Liver (tissue), 9 donors: ENCODE results near the gene FBXO7. TPM values are rescaled to one million over a fixed set of nuclear protein-coding genes. Genes with fewer than 3 reads are reported as not detected.

ENCODE experiments used
- DNase-seq: peaks from one replicate; pipeline ENCODE4 v3.0.0-alpha.2; 2017; ENCODE audit warnings: low spot score
- H3K27ac ChIP-seq, 2 donors: one replicate each; pipeline ENCODE4 v1.7.0; 2013; ENCODE audit warnings: inconsistent platforms in 2 of 2, low read length in 2 of 2, control low read depth in 1 of 2, low read depth in 1 of 2, mild to moderate bottlenecking in 1 of 2
- H3K27me3 ChIP-seq, 4 donors: one replicate each; pipeline versions ENCODE4 v1.6.1 to v1.7.0; 2013; ENCODE audit warnings: low read length in 3 of 4, inconsistent platforms in 1 of 4, mild to moderate bottlenecking in 1 of 4, moderate library complexity in 1 of 4; ENCODE audit not compliant: control insufficient read depth in 4 of 4, insufficient read depth in 4 of 4
- H3K36me3 ChIP-seq, 4 donors: one replicate each; pipeline versions ENCODE4 v1.6.1 to v1.7.0; 2013; ENCODE audit warnings: low read length in 3 of 4, mild to moderate bottlenecking in 3 of 4, low read depth in 1 of 4, moderate library complexity in 1 of 4; ENCODE audit not compliant: control insufficient read depth in 4 of 4, insufficient read depth in 3 of 4
- H3K4me1 ChIP-seq, 4 donors: one replicate each; pipeline versions ENCODE4 v1.6.1 to v1.7.0; 2013; ENCODE audit warnings: low read length in 3 of 4, mild to moderate bottlenecking in 3 of 4, moderate library complexity in 1 of 4; ENCODE audit not compliant: control insufficient read depth in 4 of 4, insufficient read depth in 4 of 4
- H3K4me3 ChIP-seq, 3 donors: one replicate each; pipeline versions ENCODE4 v1.6.1 to v1.7.0; 2013; ENCODE audit warnings: low read length in 3 of 3, control low read depth in 1 of 3, low read depth in 1 of 3, mild to moderate bottlenecking in 1 of 3
- H3K9ac ChIP-seq, 2 donors: one replicate each; pipeline ENCODE4 v1.7.0; 2013; ENCODE audit warnings: low read length in 2 of 2, mild to moderate bottlenecking in 2 of 2, moderate library complexity in 2 of 2, control low read depth in 1 of 2, low read depth in 1 of 2
- H3K9me3 ChIP-seq, 4 donors: one replicate each; pipeline versions ENCODE4 v1.6.1 to v1.7.0; 2013; ENCODE audit warnings: low read length in 3 of 4; ENCODE audit not compliant: control insufficient read depth in 4 of 4
- ATF3 ChIP-seq: IDR thresholded peaks from 2 replicates; pipeline ENCODE4 v1.6.1; 2016; ENCODE audit warnings: antibody characterized with exemption
- CTCF ChIP-seq: fragments of 150-350 bp; IDR thresholded peaks from 2 replicates; pipeline ENCODE4 v1.5.1; 2017; ENCODE audit warnings: improper control_type of control experiment, low read depth, low read length; ENCODE audit not compliant: missing input control
- EGR1 ChIP-seq, 2 donors: IDR thresholded peaks; 2 replicates each; pipeline ENCODE4 v1.6.1; 2016 to 2018; ENCODE audit warnings: antibody characterized with exemption in 2 of 2, low read depth in 2 of 2
- FOXA1 ChIP-seq: IDR thresholded peaks from 2 replicates; pipeline ENCODE4 v1.6.1; 2016; ENCODE audit warnings: antibody characterized with exemption
- FOXA2 ChIP-seq: IDR thresholded peaks from 2 replicates; pipeline ENCODE4 v1.6.1; 2016; ENCODE audit warnings: antibody characterized with exemption
- GABPA ChIP-seq, 2 donors: IDR thresholded peaks in 1 of 2; conservative IDR thresholded peaks in 1 of 2; 2 replicates each; pipeline ENCODE4 v1.6.1; 2016; ENCODE audit warnings: antibody characterized with exemption in 2 of 2, mild to moderate bottlenecking in 1 of 2, moderate library complexity in 1 of 2
- HNF4G ChIP-seq: IDR thresholded peaks from 2 replicates; pipeline ENCODE4 v1.6.1; 2016; ENCODE audit warnings: antibody characterized with exemption
- JUND ChIP-seq, 2 donors: IDR thresholded peaks; 2 replicates each; pipeline ENCODE4 v1.6.1; 2016; ENCODE audit warnings: antibody characterized with exemption in 2 of 2
- NR2F2 ChIP-seq: IDR thresholded peaks from 2 replicates; pipeline ENCODE4 v1.6.1; 2016; ENCODE audit warnings: antibody characterized with exemption
- RAD21 ChIP-seq, 2 donors: IDR thresholded peaks; 2 replicates each; pipeline ENCODE4 v1.6.1; 2016; ENCODE audit warnings: antibody characterized with exemption in 2 of 2, mild to moderate bottlenecking in 2 of 2
- RXRA ChIP-seq, 2 donors: IDR thresholded peaks; 2 replicates each; pipeline ENCODE4 v1.6.1; 2017 to 2018; ENCODE audit warnings: antibody characterized with exemption in 2 of 2, mild to moderate bottlenecking in 1 of 2
- SP1 ChIP-seq: IDR thresholded peaks from 2 replicates; pipeline ENCODE4 v1.6.1; 2018; ENCODE audit warnings: antibody characterized with exemption, mild to moderate bottlenecking
- TAF1 ChIP-seq: conservative IDR thresholded peaks from 2 replicates; pipeline ENCODE4 v1.6.1; 2016; ENCODE audit warnings: antibody characterized with exemption, mild to moderate bottlenecking
- YY1 ChIP-seq: IDR thresholded peaks from 2 replicates; pipeline ENCODE4 v1.6.1; 2016; ENCODE audit warnings: antibody characterized with exemption, mild to moderate bottlenecking
- WGBS: extraction: QIAGEN DNeasy Blood & Tissue Kit; methylation state at CpG from one replicate; pipeline ENCODE4 v1.1.7; 2013; 5-methylcytosine and 5-hydroxymethylcytosine counted together
- polyA plus RNA-seq, 2 donors: library from polyadenylated mRNA; stranded (reverse) in 1 of 2; unstranded in 1 of 2; fragments of 200-250 nt in 1 of 2; fragments of >200 nt in 1 of 2; fragmentation: Nextera tagmentation in 1 of 2; extraction: Ambion mirVana in 1 of 2; gene quantifications; one replicate each; pipeline versions ENCODE4 v1.2.1 to v1.2.3, GENCODE V29; 2013 to 2015
- total RNA-seq, 2 donors: library from RNA; depleted of rRNA; stranded (reverse); fragments of >200 nt; gene quantifications; one replicate each; pipeline ENCODE4 v1.2.3, GENCODE V29; 2014
- TF ChIP-seq, protein P1 (sequence below): IDR thresholded peaks from 2 replicates; pipeline ENCODE4 v1.6.1; 2016; ENCODE audit warnings: antibody characterized with exemption
- TF ChIP-seq, protein P2 (sequence below): IDR thresholded peaks from 2 replicates; pipeline ENCODE4 v1.6.1; 2016; ENCODE audit warnings: antibody characterized with exemption, mild to moderate bottlenecking
- TF ChIP-seq, protein P3 (sequence below): IDR thresholded peaks from 2 replicates; pipeline ENCODE4 v1.6.1; 2016; ENCODE audit warnings: antibody characterized with exemption
- donor health status: healthy.
- donor health status: healthy.
- donor health status: healthy.
- donor health status: healthy.
- donor health status: healthy.

The FBXO7 gene
- total and polyA plus RNA-seq, 4 donors, result 37.9 to 179 (median 50.8) TPM

GRCh38 chr22:32494971-32495370 is 20.4 kb downstream of the FBXO7 start:
- Histone ChIP-seq H3K4me1 (peaks cover 0 to 3% (median 0%) of the 10 kb centered on the region in 4 donors), H3K27me3 (no peaks in the 10 kb centered on the region), H3K9ac (no peak overlapping the region), H3K27ac (no peak overlapping the region), H3K4me3 (no peak overlapping the region), H3K36me3 (peaks cover 15 to 67% (median 58%) of the 10 kb centered on the region in 4 donors), H3K9me3 (no peaks in the 10 kb centered on the region)
- no peak for TF ChIP-seq TAF1
- no peak for TF ChIP-seq RXRA (IDR thresholded peaks at IDR 0.05)
- TF ChIP-seq, protein P1, sequence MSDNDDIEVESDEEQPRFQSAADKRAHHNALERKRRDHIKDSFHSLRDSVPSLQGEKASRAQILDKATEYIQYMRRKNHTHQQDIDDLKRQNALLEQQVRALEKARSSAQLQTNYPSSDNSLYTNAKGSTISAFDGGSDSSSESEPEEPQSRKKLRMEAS, result no peak
- TF ChIP-seq NR2F2, result no peak
- no peak for TF ChIP-seq ATF3
- no peak for TF ChIP-seq FOXA2
- no peak for TF ChIP-seq SP1
- TF ChIP-seq CTCF, result no peak
- no peak for TF ChIP-seq FOXA1
- TF ChIP-seq JUND (IDR thresholded peaks at IDR 0.05), result no peak
- no peak for TF ChIP-seq GABPA (IDR thresholded peaks at IDR 0.05 in 1 of 2, conservative IDR thresholded peaks at IDR 0.05 in 1 of 2)
- no peak for TF ChIP-seq HNF4G
- TF ChIP-seq YY1, result no peak
- TF ChIP-seq RAD21 (IDR thresholded peaks at IDR 0.05), result no peak
- TF ChIP-seq EGR1 (IDR thresholded peaks at IDR 0.05; ENCODE audit: low read depth in 2 of 2), result no peak
- TF ChIP-seq, protein P2, sequence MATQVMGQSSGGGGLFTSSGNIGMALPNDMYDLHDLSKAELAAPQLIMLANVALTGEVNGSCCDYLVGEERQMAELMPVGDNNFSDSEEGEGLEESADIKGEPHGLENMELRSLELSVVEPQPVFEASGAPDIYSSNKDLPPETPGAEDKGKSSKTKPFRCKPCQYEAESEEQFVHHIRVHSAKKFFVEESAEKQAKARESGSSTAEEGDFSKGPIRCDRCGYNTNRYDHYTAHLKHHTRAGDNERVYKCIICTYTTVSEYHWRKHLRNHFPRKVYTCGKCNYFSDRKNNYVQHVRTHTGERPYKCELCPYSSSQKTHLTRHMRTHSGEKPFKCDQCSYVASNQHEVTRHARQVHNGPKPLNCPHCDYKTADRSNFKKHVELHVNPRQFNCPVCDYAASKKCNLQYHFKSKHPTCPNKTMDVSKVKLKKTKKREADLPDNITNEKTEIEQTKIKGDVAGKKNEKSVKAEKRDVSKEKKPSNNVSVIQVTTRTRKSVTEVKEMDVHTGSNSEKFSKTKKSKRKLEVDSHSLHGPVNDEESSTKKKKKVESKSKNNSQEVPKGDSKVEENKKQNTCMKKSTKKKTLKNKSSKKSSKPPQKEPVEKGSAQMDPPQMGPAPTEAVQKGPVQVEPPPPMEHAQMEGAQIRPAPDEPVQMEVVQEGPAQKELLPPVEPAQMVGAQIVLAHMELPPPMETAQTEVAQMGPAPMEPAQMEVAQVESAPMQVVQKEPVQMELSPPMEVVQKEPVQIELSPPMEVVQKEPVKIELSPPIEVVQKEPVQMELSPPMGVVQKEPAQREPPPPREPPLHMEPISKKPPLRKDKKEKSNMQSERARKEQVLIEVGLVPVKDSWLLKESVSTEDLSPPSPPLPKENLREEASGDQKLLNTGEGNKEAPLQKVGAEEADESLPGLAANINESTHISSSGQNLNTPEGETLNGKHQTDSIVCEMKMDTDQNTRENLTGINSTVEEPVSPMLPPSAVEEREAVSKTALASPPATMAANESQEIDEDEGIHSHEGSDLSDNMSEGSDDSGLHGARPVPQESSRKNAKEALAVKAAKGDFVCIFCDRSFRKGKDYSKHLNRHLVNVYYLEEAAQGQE, result no peak
- WGBS, result 91% methylated on average over 4 of the region's 4 CpGs
- no peak for DNase-seq

DNA sequence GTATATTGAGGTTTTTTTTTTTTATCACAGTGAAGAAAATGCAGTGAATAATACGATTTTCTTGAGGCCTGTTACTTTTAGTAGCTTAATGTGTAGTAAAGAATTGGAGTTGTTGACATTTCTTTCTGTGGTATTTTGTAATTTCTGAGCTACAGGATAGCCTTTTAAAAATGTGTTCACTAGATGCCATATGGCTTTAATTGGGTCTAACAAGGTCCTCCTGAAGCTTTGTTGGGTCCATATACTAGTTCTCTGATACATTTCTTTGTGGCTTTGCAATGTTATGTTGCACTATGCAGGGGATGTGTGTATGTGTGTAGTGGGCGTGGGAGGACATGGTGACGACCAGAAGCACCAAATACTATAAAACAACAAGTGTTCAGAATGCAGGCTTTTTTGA is 25.1 kb downstream of the FBXO7 start:
- Histone ChIP-seq H3K36me3 (peaks cover 4 to 34% (median 30%) of the 10 kb centered on the region in 4 donors), H3K4me3 (no peak overlapping the region), H3K27ac (no peak overlapping the region), H3K27me3 (no peaks in the 10 kb centered on the region), H3K4me1 (no peaks in the 10 kb centered on the region), H3K9ac (no peak overlapping the region), H3K9me3 (no peaks in the 10 kb centered on the region)
- no peak for DNase-seq
- TF ChIP-seq, protein P1, result no peak
- TF ChIP-seq FOXA1, result no peak
- TF ChIP-seq NR2F2, result no peak
- no peak for TF ChIP-seq YY1
- no peak for TF ChIP-seq CTCF
- TF ChIP-seq FOXA2, result no peak
- no peak for TF ChIP-seq HNF4G
- TF ChIP-seq RAD21 (IDR thresholded peaks at IDR 0.05), result no peak
- TF ChIP-seq EGR1 (IDR thresholded peaks at IDR 0.05; ENCODE audit: low read depth in 2 of 2), result no peak
- no peak for TF ChIP-seq JUND (IDR thresholded peaks at IDR 0.05)
- TF ChIP-seq, protein P3, sequence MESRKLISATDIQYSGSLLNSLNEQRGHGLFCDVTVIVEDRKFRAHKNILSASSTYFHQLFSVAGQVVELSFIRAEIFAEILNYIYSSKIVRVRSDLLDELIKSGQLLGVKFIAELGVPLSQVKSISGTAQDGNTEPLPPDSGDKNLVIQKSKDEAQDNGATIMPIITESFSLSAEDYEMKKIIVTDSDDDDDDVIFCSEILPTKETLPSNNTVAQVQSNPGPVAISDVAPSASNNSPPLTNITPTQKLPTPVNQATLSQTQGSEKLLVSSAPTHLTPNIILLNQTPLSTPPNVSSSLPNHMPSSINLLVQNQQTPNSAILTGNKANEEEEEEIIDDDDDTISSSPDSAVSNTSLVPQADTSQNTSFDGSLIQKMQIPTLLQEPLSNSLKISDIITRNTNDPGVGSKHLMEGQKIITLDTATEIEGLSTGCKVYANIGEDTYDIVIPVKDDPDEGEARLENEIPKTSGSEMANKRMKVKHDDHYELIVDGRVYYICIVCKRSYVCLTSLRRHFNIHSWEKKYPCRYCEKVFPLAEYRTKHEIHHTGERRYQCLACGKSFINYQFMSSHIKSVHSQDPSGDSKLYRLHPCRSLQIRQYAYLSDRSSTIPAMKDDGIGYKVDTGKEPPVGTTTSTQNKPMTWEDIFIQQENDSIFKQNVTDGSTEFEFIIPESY, result no peak
- TF ChIP-seq RXRA (IDR thresholded peaks at IDR 0.05), result no peak
- TF ChIP-seq SP1, result no peak
- no peak for TF ChIP-seq TAF1
- no peak for TF ChIP-seq GABPA (IDR thresholded peaks at IDR 0.05 in 1 of 2, conservative IDR thresholded peaks at IDR 0.05 in 1 of 2)
- TF ChIP-seq, protein P2, result no peak
- WGBS, result 91% methylated on average over 3 of the region's 3 CpGs
